HG03342 (cell line): ENCODE results near the gene EPG5.
"Not testable (repeated sequence)": the region's sequence is repeated elsewhere in the genome, so short reads cannot be mapped to it uniquely, and the experiment has no call there.

ENCODE experiments used
- ATAC-seq: cut with Tn5 transposase; IDR thresholded peaks from one replicate; pipeline ENCODE4 v1.9.1; 2021; ENCODE audit warnings: mild to moderate bottlenecking, moderate library complexity; ENCODE audit not compliant: unreplicated experiment

The EPG5 gene

GRCh38 chr18:45841765-45842442 lies 125.2 kb downstream of the EPG5 start:
- ATAC-seq = no peak

- ATAC-seq = no peak
These were observed 125.9 kb downstream of the EPG5 start for GRCh38 chr18:45841060-45841764.

- ATAC-seq = no peak
These were observed 127.4 kb downstream of the EPG5 start for GRCh38 chr18:45839414-45840395.

- ATAC-seq = no peak
These were observed 128.6 kb downstream of the EPG5 start for GRCh38 chr18:45838302-45839070.

GRCh38 chr18:45837283-45838070 lies 129.7 kb downstream of the EPG5 start:
- no peak for ATAC-seq

- ATAC-seq = no peak
These were observed 130.6 kb downstream of the EPG5 start for GRCh38 chr18:45836242-45837205.

- no peak for ATAC-seq
These were observed 132.0 kb downstream of the EPG5 start for GRCh38 chr18:45835057-45835636.

GRCh38 chr18:45834306-45834705 lies 132.8 kb downstream of the EPG5 start:
- ATAC-seq = no peak

- ATAC-seq = no peak
These were observed 133.3 kb downstream of the EPG5 start for GRCh38 chr18:45833846-45834245.

- no peak for ATAC-seq
These were observed 136.2 kb downstream of the EPG5 start for GRCh38 chr18:45830917-45831316.

- no peak for ATAC-seq
These were observed 137.3 kb downstream of the EPG5 start for GRCh38 chr18:45829855-45830254.

- ATAC-seq = no peak
These were observed 138.0 kb downstream of the EPG5 start for GRCh38 chr18:45828917-45829811.

- ATAC-seq = not testable (repeated sequence)
These were observed 140.4 kb downstream of the EPG5 start for GRCh38 chr18:45826716-45827115.

GRCh38 chr18:45826084-45826483 lies 141.0 kb downstream of the EPG5 start:
- ATAC-seq = no peak

GRCh38 chr18:45825258-45826044 lies 141.7 kb downstream of the EPG5 start, which contains the start of gene SIGLEC15:
Gene SIGLEC15 (plus strand): TSS chr18:45825675. CDS start chr18:45825729, 54 bp downstream.
- no peak for ATAC-seq

- ATAC-seq = no peak
These were observed 145.4 kb downstream of the EPG5 start for GRCh38 chr18:45821711-45822110.
